Measurements from ENCODE around the gene ATXN3L.
A peak's percentile ranks its signal among the peaks of the same experiment; 100 is the strongest.
"Not testable (repeated sequence)": the region's sequence is repeated elsewhere in the genome, so short reads cannot be mapped to it uniquely, and the experiment has no call there.

ATXN3L gene

DNA sequence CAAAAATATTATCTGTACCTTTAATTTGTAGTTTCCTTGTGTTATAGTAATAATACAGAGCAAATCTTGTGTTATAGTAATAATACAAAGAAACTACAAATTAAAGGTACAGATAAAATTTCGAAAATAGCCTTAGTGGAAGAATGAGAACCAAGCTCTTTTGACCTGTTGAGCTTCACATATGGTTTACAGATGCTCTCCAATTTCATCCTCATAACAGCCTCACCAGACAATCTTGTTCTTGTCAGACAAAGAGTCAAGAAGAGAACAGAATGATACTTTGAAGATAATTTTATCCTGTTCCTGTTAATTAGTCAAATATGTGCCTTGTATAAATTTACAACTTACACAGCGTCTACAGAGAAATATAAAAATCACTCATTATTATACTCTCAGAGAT is 12.8 kb downstream of the ATXN3L start:
- no peak for DNase-seq (ENCODE audit: low read depth, low spot score)

DNA sequence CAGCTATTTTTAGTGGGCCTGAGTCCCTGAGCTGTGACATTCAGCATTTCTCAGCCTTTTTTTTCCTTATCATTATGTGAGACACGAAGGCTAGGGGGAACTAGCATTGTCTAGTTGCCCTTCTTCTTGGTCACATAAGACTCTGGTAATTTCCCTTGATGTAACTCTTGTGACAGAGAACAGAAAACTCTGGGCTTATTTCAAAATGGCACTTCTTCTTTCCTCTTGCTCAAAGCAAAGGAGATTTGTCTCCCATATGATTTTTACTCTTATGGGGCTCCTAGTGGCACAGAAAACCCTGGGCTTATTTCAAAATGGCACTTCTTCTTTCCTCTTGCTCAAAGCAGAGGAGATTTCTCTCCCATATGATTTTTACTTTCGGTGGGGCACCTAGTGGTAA is 14.7 kb downstream of the ATXN3L start:
- DNase-seq (ENCODE audit: low read depth, low spot score), result no peak

DNA sequence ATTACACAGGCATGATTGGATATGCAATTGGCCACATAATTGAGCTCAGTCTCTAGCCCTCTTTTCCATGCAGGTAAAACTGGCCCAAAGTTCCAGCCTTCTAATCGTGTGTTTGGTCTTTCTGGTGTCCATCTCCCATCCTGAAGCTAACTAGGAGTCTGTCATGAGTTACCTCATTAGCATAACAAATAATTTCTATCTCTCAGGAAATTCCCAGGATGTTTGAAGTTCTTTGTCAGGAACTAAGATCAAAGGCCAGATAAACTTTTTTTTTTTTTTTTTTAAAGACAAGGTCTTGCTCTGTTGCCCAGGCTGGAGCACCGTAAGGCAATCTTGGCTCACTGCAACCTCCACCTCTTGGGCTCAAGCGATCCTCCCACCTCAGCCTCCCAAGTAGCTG is 15.8 kb downstream of the ATXN3L start:
- no peak for DNase-seq (ENCODE audit: low read depth, low spot score)

DNA sequence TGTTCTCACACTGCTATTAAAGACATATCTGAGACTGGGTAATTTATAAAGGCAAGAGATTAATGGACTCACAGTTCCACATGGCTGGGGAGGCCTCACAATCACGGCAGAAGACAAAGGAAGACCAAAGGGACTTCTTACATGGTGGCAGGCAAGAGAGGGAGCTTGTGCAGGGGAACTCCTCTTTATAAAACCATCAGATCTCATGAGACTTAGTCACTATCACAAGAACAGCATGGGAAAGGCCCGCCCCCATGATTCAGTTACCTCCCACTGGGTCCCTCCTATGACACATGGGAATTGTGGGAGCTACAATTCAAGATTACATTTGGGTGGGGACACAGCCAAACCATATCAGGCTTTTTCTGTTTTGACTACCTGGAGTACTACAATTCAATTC is 16.6 kb downstream of the ATXN3L start:
- not testable (repeated sequence) for DNase-seq (ENCODE audit: low read depth, low spot score)

DNA sequence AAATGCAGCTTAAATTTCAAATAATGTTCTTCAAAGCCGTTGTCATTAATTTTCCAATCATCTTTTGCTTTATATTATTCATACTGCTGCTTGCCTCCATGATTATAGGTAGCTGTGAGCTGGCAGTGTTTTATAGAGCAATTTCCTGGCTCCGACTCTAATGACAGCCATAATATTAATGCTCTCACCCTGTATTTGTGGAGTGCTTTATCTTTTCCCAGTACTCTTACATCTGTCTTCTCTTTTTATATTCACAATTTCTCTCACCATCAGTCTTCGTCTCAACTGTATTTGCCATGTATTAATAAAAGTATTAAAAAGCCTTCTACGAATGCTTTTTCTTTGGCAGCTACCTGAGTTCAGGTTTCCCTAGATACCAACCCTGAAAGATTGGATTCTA is 21.0 kb downstream of the ATXN3L start:
- no peak for DNase-seq (ENCODE audit: low read depth, low spot score)

DNA sequence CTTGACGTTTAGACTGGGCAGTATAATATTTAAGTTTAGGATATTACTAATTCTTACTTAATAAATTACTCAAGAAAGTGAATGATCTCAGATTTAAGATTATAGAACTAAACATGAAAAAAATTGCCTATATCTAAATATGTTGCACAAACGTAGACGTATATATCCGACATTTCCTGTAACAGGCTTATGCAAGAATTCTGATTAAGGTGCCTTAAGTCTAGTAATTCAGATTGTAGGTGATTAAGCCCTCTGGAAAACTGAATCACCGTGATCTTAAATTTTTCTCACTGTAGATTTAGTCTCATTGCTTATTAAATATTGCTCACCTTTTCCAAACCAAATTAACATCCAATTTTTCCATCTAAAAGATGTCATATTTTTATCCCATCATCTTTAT is 24.0 kb downstream of the ATXN3L start:
- no peak for DNase-seq (ENCODE audit: low read depth, low spot score)

DNA sequence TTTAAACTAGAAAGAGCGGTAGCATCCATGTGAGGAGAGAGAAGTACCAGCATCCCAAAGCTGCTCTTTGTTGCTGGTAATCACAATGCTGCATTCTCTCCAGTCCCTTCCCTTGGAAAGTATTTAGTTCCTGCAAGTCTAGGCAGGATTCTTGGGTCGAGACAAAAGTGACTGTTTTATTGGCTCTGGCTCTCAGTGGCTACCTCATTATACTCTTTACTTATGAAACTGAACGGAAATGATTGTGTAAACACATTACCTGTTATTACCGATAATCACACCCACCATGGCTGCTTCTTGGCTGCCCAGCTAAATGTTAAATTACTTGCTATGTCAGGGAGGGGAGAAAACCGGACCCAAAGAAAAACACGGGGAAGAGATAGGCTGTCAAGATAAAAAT is 26.2 kb downstream of the ATXN3L start:
- DNase-seq (ENCODE audit: low read depth, low spot score), result no peak

DNA sequence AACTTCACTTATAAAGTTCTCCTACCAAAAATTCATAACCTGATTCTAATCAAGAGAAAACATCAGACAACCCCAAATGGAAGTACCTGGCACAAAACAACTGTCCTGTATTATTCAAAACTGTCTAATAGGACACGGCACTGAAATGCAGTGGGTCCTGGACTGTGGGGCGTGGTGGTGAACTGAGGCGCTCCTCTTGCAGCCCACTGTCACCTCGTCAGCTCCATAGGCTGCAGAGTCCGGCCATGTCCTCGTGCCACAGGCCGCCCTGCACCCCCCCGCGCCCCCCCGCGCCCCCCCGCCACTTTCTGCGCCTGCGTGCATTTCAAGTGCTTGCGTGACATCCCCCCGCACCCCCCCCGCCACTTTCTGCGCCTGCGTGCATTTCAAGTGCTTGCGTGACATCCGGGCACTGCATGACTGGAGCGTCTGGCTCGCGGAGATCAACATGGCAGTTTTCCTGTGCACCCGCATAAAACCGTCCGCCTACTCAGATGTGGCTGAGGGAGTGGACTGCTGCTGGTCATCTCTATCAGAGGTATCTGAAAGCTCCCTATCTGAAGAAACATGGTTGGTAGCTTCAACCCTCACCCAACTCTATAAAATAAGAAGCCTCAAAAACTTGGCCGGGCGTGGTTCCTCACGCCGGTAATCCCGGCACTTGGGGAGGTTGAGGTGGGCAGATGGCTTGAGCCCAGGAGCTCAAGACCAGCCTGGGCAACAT is 28.8 kb downstream of the ATXN3L start:
- no peak for DNase-seq (ENCODE audit: low read depth, low spot score)

DNA sequence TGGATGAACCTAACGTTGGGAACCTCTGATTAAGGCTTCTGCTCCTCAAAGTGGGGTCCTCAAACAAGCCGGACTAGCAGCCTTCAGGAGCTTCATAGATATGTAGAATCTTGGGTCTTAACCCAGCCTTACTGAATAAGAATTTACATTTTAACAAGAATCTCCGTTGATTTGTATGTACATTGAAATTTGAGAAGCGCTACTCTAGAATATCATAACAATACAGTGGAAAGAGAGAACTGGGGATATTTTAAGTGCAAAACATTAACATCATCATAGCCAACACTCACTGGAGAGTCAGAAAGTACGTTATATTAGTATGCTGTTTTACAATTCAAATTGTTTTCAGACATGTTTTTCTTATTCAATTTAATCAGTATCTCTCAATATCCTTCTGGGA is 31.2 kb downstream of the ATXN3L start:
- DNase-seq (ENCODE audit: low read depth, low spot score), result no peak

DNA sequence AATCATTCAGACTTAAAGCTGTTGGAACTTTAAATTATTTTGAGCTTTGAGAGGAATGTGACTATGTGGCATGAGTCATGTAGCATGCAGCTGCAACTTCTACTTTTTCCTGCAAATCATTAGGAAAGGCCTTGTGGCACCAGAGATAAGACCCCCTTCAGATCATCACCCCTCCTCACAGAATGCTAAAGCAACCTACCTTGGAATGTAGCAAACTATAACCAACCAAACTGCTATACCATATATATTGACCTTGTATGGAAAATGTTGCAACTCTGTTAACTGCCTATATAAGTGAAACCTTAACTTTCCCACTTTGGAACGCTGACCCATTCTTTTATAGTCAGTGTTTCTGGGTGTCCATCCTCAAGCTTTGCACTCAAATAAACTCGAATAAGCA is 32.0 kb downstream of the ATXN3L start:
- DNase-seq (ENCODE audit: low read depth, low spot score), result no peak

DNA sequence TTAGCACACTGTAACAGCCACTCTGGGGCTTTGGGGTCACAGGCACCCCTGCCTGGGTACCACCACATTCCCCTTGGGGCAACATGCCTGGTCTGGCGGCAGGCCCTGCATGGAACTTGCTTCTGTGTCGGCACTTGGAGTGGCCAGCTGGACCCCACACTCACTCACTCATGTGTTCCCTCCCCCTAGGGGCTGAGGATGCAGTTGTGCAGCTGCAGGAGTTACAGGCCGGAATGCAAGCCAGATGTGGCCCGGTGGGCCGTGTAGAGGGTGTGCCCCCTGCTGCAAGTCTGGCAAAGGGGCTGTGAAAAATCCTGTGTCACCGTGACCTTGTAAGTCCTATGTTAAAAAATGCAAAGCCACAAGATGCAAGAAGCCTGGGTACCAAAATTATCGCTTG is 34.2 kb downstream of the ATXN3L start:
- no peak for DNase-seq (ENCODE audit: low read depth, low spot score)

DNA sequence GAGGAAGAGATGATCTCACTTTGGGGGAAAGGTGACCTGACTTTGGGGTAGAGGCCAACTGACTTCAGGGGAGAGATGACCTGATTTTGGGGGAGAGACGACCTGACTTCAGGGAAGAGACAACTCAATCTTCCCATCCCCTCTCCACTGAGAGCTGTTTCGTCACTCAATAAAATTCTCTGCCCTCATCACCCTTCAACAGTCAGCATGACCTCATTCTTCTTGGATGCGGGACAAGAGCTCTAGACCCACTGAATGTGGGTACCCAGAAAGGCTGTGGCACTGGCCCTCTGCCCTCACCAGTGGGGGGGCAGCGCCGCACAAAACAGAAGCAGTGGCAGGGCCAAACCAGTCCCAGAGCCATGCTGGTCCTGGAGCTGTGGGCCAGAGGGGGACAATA is 34.6 kb downstream of the ATXN3L start:
- DNase-seq (ENCODE audit: low read depth, low spot score), result no peak

DNA sequence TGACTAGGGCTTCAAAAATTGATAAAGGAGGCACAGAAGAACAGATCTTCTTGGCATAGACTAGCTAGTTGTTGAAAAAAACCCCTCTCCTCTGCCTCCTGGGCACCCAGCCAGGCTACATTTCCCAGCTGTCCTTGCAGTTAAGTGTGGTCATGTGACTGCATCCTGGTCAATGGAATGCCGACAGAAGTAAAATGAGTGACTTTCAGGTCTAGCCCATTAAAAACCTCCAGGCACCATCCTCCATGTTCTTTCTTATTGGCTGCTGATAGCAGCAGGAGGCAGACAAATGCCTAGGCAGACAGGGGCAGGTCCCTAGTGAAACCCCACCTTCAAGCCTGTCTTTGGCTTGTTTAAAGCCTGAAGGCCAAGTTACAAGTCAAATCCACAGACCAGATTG is 35.3 kb downstream of the ATXN3L start:
- no peak for DNase-seq (ENCODE audit: low read depth, low spot score)

DNA sequence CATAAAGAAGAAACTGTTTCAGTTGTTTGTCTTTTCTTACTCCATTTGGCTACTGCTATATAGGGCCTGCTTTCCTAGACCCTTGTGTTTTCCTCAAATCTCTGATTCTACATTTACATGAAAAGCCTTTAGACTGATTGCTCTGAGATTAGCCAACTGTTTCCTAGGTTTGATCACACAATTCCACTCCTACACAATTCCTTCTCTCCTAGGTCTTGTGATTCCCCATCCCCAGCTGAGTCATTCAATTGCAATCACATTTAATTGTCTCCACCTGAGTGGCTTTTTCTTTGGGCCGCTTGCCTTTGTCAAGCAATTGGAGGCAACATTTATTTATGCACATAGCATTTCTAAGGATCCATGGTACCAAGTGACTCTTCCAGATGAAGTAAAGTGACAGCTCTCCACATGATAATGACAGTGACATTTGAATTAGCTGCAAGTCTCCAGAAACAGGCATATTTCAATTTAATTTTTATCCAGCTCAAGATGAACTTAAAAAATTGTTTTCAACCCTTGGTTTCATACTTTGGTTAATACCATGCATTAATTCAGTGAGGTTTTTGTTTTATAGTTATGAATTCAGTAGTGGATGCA is 35.8 kb downstream of the ATXN3L start:
- DNase-seq (ENCODE audit: low read depth, low spot score), result peak; percentile 35

DNA sequence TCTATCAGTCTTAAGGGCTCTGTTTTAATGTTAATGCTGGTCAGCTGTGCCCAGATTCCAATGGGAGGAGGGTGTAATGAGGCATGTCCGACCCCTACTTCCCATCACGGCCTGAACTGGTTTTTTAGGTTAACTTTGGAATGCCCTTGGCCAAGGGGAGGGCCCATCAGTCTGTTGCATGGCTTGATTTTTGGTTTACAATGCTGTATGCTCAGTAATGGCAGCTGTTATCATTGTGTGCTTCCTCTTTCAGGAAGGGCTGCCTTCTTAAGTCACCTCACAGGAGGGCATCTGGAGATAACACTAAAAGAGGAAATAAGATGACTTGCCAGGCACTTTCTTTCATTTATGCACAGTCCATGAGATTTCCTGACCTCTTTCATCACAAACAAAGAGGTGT is 36.3 kb downstream of the ATXN3L start:
- no peak for DNase-seq (ENCODE audit: low read depth, low spot score)

DNA sequence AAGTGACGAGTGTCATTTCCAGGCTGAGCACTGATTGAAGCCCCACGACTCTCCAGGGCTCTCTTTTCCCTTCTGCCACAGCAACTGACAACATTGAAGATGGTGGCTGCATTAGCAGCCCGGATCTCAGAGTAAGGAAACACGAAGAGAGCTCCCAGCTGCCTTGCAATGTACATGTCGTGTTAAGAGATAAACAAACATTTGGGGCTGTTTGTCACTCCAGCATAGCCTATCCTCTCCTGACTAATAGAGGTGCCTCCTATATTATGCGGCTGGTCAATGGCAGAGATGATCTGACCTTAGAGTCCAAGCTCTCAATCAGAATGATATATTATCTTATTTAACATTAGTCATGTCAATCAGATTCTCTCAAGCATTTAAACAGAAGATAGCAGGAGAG is 38.6 kb downstream of the ATXN3L start:
- DNase-seq (ENCODE audit: low read depth, low spot score), result no peak

DNA sequence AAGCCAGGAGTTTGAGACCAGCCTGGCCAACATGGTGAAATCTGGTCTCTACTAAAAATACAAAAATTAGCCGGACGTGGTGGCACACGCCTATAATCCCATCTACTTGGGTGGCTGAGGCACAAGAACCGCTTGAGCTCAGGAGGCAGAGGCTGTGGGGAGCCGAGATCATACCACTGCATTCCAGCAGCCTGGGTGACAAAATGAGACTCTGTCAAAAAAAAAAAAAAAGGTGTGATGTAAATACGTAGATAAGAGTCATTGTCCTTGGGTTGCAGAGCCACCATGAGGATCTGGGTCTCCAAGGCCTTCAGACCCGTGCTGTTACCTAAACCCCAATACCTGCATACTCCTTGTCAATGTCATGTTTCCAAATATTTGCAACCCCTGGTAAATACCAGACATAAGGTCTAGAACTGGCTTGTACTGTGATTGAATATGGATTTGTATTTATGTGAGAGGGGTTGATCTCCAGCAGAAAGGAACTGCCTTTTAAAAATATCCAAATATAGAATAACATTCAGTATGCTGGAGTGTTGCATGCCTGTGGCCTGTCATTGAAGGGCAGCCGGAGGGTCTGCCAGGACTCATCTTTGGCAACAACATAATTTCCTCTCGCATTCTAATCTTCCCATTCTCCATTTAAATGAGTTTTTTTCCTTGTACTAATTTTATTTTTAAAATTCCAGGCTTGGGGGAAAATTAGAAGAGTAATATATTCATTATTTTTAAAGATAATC is 40.4 kb downstream of the ATXN3L start:
- DNase-seq (ENCODE audit: low read depth, low spot score), result no peak

DNA sequence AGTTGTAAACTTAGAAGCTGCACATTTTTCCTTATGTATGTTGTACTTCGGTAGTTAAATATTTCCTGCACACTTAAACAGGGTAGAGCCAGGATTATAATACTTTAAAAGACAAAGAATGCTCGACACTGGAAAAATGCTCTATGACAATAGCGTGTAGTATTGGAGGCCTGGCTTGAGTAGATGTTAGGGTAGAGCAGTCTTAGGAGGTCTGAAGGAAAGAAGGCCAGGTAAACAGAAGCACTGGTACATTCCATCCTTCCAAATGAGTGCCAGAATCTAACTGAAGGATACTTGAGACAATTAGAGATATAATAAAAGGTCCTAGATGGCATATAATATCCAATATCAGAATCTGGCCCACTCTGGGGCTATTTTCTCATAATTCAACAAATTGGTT is 42.3 kb downstream of the ATXN3L start:
- DNase-seq (ENCODE audit: low read depth, low spot score), result no peak

DNA sequence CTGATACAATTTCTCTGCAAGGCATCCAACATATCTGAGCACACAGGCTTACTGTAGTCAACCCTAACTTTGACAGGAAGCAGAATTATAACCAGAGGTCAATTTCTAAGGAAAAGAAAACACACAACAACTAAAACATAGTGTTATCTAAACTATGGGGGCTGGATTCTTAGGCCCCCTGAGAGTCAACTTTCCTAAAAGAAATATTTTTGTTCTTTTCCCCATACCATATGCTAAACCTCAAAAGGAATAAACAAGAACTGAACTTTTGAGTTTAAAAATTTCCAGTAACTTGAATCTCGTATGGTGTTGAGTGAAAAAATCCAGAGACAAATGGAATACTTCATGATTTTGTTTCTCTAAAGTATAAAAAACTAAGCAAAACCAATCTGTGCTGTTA is 42.9 kb downstream of the ATXN3L start:
- DNase-seq (ENCODE audit: low read depth, low spot score), result no peak

DNA sequence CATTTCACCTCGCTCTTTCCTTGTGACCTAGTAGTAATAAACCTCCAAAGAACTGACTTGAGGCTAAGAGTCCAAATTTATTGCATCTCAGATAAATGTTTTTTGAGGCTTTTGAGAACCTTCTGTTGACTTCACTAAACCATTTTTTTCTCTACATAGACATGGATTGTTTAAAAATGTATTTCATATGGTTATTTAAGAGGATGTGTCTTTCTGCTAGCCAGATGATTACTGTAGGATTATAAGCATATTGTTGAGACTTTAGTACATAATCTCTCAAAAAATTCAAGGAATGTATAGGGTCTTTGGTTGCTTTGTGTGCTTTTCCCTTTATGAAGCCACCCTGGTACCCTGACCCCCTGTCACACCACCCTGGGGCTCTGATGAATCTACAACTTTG is 44.8 kb downstream of the ATXN3L start:
- no peak for DNase-seq (ENCODE audit: low read depth, low spot score)

DNA sequence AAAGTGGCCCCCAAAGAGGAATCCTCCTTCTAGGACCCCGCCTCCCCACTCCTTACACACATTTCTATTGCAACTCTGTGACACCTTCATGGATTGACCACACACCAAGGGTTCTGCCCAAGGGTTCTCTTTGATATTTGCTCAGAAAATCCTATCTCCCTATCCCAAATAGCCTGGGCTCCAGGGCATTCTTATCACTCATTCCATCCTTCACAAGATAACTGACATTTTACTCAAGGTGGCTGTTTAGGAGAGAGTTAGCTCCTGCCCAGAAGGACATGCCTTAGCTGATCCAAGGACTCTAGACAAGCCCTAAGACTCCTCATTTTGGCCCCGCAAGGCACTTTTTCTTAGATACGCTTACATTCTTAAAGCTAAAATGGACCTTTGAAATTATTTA is 47.4 kb downstream of the ATXN3L start:
- DNase-seq (ENCODE audit: low read depth, low spot score), result no peak

DNA sequence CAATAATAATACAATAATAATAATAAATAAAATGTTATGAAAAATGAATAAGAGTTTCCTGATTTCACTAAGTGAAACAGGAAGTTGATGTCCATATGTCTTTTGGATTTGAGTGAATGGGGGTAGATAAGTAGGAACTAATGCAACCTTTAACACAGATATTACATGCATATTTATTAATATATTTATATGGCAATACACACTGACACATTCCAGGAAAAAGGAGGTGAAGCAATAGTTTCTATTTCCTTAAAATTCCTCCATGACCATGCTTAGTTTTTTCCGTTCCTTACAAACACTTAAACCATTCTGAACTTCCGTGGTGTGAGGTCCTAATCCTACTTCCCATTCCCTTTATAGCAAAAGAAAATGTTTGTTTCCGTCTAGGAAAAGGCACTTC is 48.3 kb downstream of the ATXN3L start:
- DNase-seq (ENCODE audit: low read depth, low spot score), result no peak

DNA sequence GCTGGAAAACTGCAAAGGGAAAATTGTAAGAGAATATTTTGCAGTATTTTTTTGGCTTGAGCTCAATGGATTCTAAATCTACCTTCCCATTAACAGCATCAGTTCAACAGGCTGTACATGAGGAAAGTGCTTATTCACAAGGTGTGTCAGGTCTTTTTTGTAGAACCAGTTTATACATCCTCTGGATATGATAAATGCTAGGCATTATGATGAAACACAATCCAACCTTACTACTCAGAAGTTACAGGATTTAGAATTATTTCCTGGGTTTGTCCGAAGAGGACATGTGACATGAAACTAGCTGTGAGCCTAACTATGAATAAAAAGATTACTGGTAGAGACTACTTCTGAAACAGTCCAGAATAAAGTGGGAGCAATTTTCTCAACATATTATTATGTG is 49.5 kb downstream of the ATXN3L start:
- no peak for DNase-seq (ENCODE audit: low read depth, low spot score)

Measured in iPS DF 19.7 (cell line).